HEK293T (cell line): ENCODE results near the gene REXO1.

Source experiments
- BHLHE40 ChIP-seq: fragments of 450-650 bp; IDR thresholded peaks from 2 replicates; pipeline ENCODE4 v1.6.1; 2016; ENCODE audit warnings: mild to moderate bottlenecking, moderate library complexity, borderline replicate concordance
- ELF4 ChIP-seq: fragments of 450-650 bp; IDR thresholded peaks from 2 replicates; pipeline ENCODE4 v1.6.1; 2017; ENCODE audit warnings: antibody characterized with exemption
- FOXA1 ChIP-seq: fragments of 450-650 bp; IDR thresholded peaks from 2 replicates; pipeline ENCODE4 v1.6.1; 2016; ENCODE audit warnings: mild to moderate bottlenecking
- FOXK2 ChIP-seq: fragments of 450-650 bp; IDR thresholded peaks from 2 replicates; pipeline ENCODE4 v1.6.1; 2016; ENCODE audit warnings: mild to moderate bottlenecking
- HDGF ChIP-seq: fragments of 450-650 bp; IDR thresholded peaks from 2 replicates; pipeline ENCODE4 v1.6.1; 2017; ENCODE audit warnings: antibody characterized with exemption, borderline replicate concordance
- L3MBTL2 ChIP-seq: fragments of 450-650 bp; conservative IDR thresholded peaks from 2 replicates; pipeline ENCODE4 v1.6.1; 2016; ENCODE audit warnings: mild to moderate bottlenecking
- LEF1 ChIP-seq: fragments of 450-650 bp; IDR thresholded peaks from 2 replicates; pipeline ENCODE4 v1.6.1; 2017; ENCODE audit warnings: mild to moderate bottlenecking, borderline replicate concordance
- NFRKB ChIP-seq: fragments of 450-650 bp; IDR thresholded peaks from 2 replicates; pipeline ENCODE4 v1.6.1; 2016; ENCODE audit warnings: mild to moderate bottlenecking, moderate library complexity
- SP1 ChIP-seq: fragments of 450-650 bp; IDR thresholded peaks from 2 replicates; pipeline ENCODE4 v1.6.1; 2017
- SUZ12 ChIP-seq: fragments of 450-650 bp; IDR thresholded peaks from 2 replicates; pipeline ENCODE4 v1.6.1; 2016; ENCODE audit warnings: mild to moderate bottlenecking
- TARDBP ChIP-seq: fragments of 450-650 bp; IDR thresholded peaks from 2 replicates; pipeline ENCODE4 v1.6.1; 2016
- ZNF384 ChIP-seq: fragments of 450-650 bp; IDR thresholded peaks from 2 replicates; pipeline ENCODE4 v1.6.1; 2016

- TF ChIP-seq BHLHE40, result no peak
- no peak for TF ChIP-seq NFRKB
- no peak for TF ChIP-seq SP1
- no peak for TF ChIP-seq FOXK2
- TF ChIP-seq HDGF, result no peak
- TF ChIP-seq FOXA1, result no peak
- no peak for TF ChIP-seq L3MBTL2
- no peak for TF ChIP-seq TARDBP
- no peak for TF ChIP-seq LEF1
- TF ChIP-seq ELF4, result no peak
- no peak for TF ChIP-seq ZNF384
- no peak for TF ChIP-seq SUZ12
Measured at GRCh38 chr19:1852581-1853128, 4.4 kb upstream of the REXO1 start.
